Epithelial cell of alveolus of lung (primary cell): ENCODE results near the gene MTMR4. TPM values are rescaled to one million over a fixed set of nuclear protein-coding genes. Genes with fewer than 3 reads are reported as not detected.

Experiments
- total RNA-seq: library from RNA; depleted of rRNA; stranded (reverse); fragments of >200 nt; gene quantifications from 2 replicates; pipeline ENCODE4 v1.2.1, GENCODE V29; 2015

The MTMR4 gene
- total RNA-seq = 30.0 and 31.9 TPM in 2 replicates

GRCh38 chr17:58513965-58514769 is at the start of gene MTMR4:
TSS of gene MTMR4 (minus strand) at chr17:58514638. CDS start at chr17:58514407, 231 bp downstream.

GRCh38 chr17:58487589-58488427 is 26.6 kb downstream of the MTMR4 start, which contains the start of gene HSF5:
TSS of gene HSF5 (minus strand) at chr17:58488408. CDS start at chr17:58488274, 134 bp downstream.

Other genes starting within 250 kb of the MTMR4 start
- gene MPO, start 233.7 kb downstream of the MTMR4 start, total RNA-seq = under 0.01 and 0.08 TPM in 2 replicates
- gene TSPOAP1, start 185.8 kb downstream of the MTMR4 start, total RNA-seq = 0.65 and 3.2 TPM in 2 replicates
- gene SUPT4H1, start 162.4 kb downstream of the MTMR4 start, total RNA-seq = 46.0 and 57.6 TPM in 2 replicates
- 0.13 and 0.16 TPM in 2 replicates for gene RNF43, start 97.1 kb downstream of the MTMR4 start, total RNA-seq
- not detected in 2 replicates for gene HSF5, start 26.2 kb downstream of the MTMR4 start, total RNA-seq
- gene TEX14, start 177.4 kb upstream of the MTMR4 start, total RNA-seq = under 0.01 TPM in 1 of 2 replicates, not detected in the other
- gene RAD51C, start 178.0 kb upstream of the MTMR4 start, total RNA-seq = 35.3 and 38.1 TPM in 2 replicates
- gene PPM1E, start 241.2 kb upstream of the MTMR4 start, total RNA-seq = 0.16 and 1.0 TPM in 2 replicates